K562 (cell line): ENCODE results near the gene OR11G2. TPM values are rescaled to one million over a fixed set of nuclear protein-coding genes. Genes with fewer than 3 reads are reported as not detected.

ENCODE experiments used
- ARID4B ChIP-seq: sonication (generic); formaldehyde crosslinking; IDR thresholded peaks from 2 replicates; pipeline ENCODE4 v1.8.0; 2022; ENCODE audit warnings: mild to moderate bottlenecking, missing genetic modification reagents
- DNMT1 ChIP-seq: fragments of 450-650 bp; IDR thresholded peaks from 2 replicates; pipeline ENCODE4 v1.6.1; 2016; ENCODE audit warnings: antibody characterized with exemption, mild to moderate bottlenecking
- E2F6 ChIP-seq, 2 experiments: IDR thresholded peaks; 2 replicates each; pipeline ENCODE4 v1.6.1; 2011; ENCODE audit warnings: borderline replicate concordance in 1 of 2, control low read depth in 1 of 2, low read depth in 1 of 2, low read length in 1 of 2, mild to moderate bottlenecking in 1 of 2, mixed read lengths in 1 of 2, moderate library complexity in 1 of 2; ENCODE audit not compliant: insufficient read depth in 1 of 2, insufficient read length in 1 of 2, poor library complexity in 1 of 2, severe bottlenecking in 1 of 2; ENCODE audit errors: extremely low read depth in 1 of 2
- GTF2E2 ChIP-seq: fragments of 200-800 bp; sonication (Bioruptor generic); IDR thresholded peaks from 2 replicates; pipeline ENCODE4 v1.6.1; 2016; ENCODE audit warnings: missing genetic modification characterization, missing compliant biosample characterization
- KLF6 ChIP-seq: fragments of 250-450 bp; sonication (Bioruptor Pico); IDR thresholded peaks from 2 replicates; pipeline ENCODE4 v1.4.0; 2020; ENCODE audit warnings: mild to moderate bottlenecking, moderate library complexity, borderline replicate concordance
- MIER1 ChIP-seq: fragments of 450-650 bp; IDR thresholded peaks from 2 replicates; pipeline ENCODE4 v1.6.1; 2016; ENCODE audit warnings: antibody characterized with exemption, mild to moderate bottlenecking, low read depth
- NRF1 ChIP-seq, 2 experiments: fragments of 450-650 bp; IDR thresholded peaks in 1 of 2; conservative IDR thresholded peaks in 1 of 2; 2 replicates each; pipeline ENCODE4 v1.6.1; 2014; ENCODE audit warnings: mild to moderate bottlenecking in 2 of 2
- PHB2 ChIP-seq: fragments of 450-650 bp; IDR thresholded peaks from 2 replicates; pipeline ENCODE4 v1.6.1; 2017; ENCODE audit warnings: low read depth
- PTTG1 ChIP-seq: fragments of 450-650 bp; IDR thresholded peaks from 2 replicates; pipeline ENCODE4 v1.6.1; 2016; ENCODE audit warnings: low read depth, mild to moderate bottlenecking, missing genetic modification characterization, missing compliant biosample characterization
- RBM15 ChIP-seq: fragments of 200-400 bp; formaldehyde crosslinking; IDR thresholded peaks from 2 replicates; pipeline ENCODE4 v1.6.1; 2018; ENCODE audit warnings: mild to moderate bottlenecking, low read length, moderate library complexity; ENCODE audit not compliant: insufficient read depth
- REST ChIP-seq, 2 experiments: fragments of 450-650 bp; formaldehyde crosslinking in 1 of 2; IDR thresholded peaks; 2 replicates each; pipeline versions ENCODE4 v1.4.0 to v1.6.1; 2014 to 2020; ENCODE audit warnings: mild to moderate bottlenecking in 2 of 2, borderline replicate concordance in 1 of 2, low read depth in 1 of 2
- SRF ChIP-seq, 2 experiments: fragments of 250-450, 450-650 bp in 1 of 2; sonication (Bioruptor Pico) in 1 of 2; sonication (generic) in 1 of 2; formaldehyde crosslinking; IDR thresholded peaks; 2 replicates each; pipeline versions ENCODE4 v1.5.0 to v1.5.1; 2020 to 2022; ENCODE audit warnings: mild to moderate bottlenecking in 1 of 2, missing genetic modification reagents in 1 of 2
- SUPT5H ChIP-seq: fragments of 450-650 bp; IDR thresholded peaks from 2 replicates; pipeline ENCODE4 v1.6.1; 2016
- TCFL5 ChIP-seq: fragments of 250-450 bp; sonication (Bioruptor Pico); conservative IDR thresholded peaks from 2 replicates; pipeline ENCODE4 v1.6.1; 2021; ENCODE audit warnings: mild to moderate bottlenecking, moderate library complexity, matching md5 sums
- ZNF57 ChIP-seq: fragments of 450-650 bp; formaldehyde crosslinking; IDR thresholded peaks from 2 replicates; pipeline ENCODE4 v1.4.0; 2020; ENCODE audit warnings: mild to moderate bottlenecking, moderate library complexity
- polyA plus RNA-seq, 8 experiments: library from polyadenylated mRNA; depleted of rRNA in 4 of 8; stranded (reverse) in 5 of 8; unstranded in 3 of 8; fragments of >200 nt; fragmentation: Nextera tagmentation in 2 of 8; fragmentation: Illumina TruSeq in 1 of 8; extraction: Ambion mirVana in 2 of 8; extraction: Trizol in 1 of 8; gene quantifications; 2 replicates each; pipeline versions ENCODE4 v1.2.1 to v1.2.3, GENCODE V29; 2011 to 2014; ENCODE audit warnings: inconsistent platforms in 1 of 8, missing spikeins in 1 of 8
- total RNA-seq, 7 experiments: library from RNA; depleted of rRNA in 6 of 7; stranded (reverse); fragments of >200 nt in 6 of 7; fragmentation: Illumina TruSeq in 2 of 7; extraction: Trizol in 2 of 7; gene quantifications; 2 replicates each; pipeline versions ENCODE4 v1.2.1 to v1.2.3, GENCODE V29; 2011 to 2021; ENCODE audit warnings: low replicate concordance in 1 of 7

The OR11G2 gene
- total and polyA plus RNA-seq, 9 of the 15 experiments (the other 6 are each of a cell fraction or from before 2014, with no cell fraction given) = not detected

GRCh38 chr14:20195911-20196310 is 5.2 kb downstream of the OR11G2 start (continued):
- TF ChIP-seq ARID4B (CRISPR knock-in tag) (no peak), GTF2E2 (tag) (no peak), PTTG1 (tag) (no peak), KLF6 (CRISPR knock-in tag) (no peak), REST (IDR thresholded peaks at IDR 0.05; ENCODE audit: borderline replicate concordance) (peak; percentile 35; the same call in 1 of the 2 replicates), REST (CRISPR knock-in tag; IDR thresholded peaks at IDR 0.05; ENCODE audit: low read depth) (no peak), SRF (CRISPR knock-in tag; IDR thresholded peaks at IDR 0.05) (peak in 1 of 2 experiments; percentile 42; a peak in 1 of 4 replicates), NRF1 (conservative IDR thresholded peaks at IDR 0.05 in 1 of 2, IDR thresholded peaks at IDR 0.05 in 1 of 2) (no peak), ZNF57 (CRISPR knock-in tag) (no peak), RBM15 (no peak), E2F6 (IDR thresholded peaks at IDR 0.05; ENCODE audit: borderline replicate concordance in 1 of 2, extremely low read depth in 1 of 2, insufficient read depth in 1 of 2, insufficient read length in 1 of 2, low read depth in 1 of 2, low read length in 1 of 2, poor library complexity in 1 of 2, severe bottlenecking in 1 of 2) (no peak), SUPT5H (no peak), PHB2 (no peak), TCFL5 (CRISPR knock-in tag) (no peak), MIER1 (no peak), DNMT1 (no peak)
